Measurements from ENCODE around the gene ARHGAP10.

Gene ARHGAP10

GRCh38 chr4:147755561-147756295 is 23.8 kb downstream of the ARHGAP10 start:
- Histone ChIP-seq H3K4me3 (IDR thresholded peaks at IDR 0.05; ENCODE audit: insufficient read depth, low read depth, low read length) (no peak overlapping the region), H3K27me3 (ENCODE audit: insufficient read depth, low read depth) (no peaks in the 10 kb centered on the region), H3K79me2 (ENCODE audit: insufficient read depth, low read depth) (peaks cover 91% of the 10 kb centered on the region), H3K27ac (no peak overlapping the region), H3K36me3 (ENCODE audit: insufficient read depth) (no peaks in the 10 kb centered on the region), H3K4me1 (ENCODE audit: low read depth, poor library complexity, severe bottlenecking) (peaks cover 15% of the 10 kb centered on the region), H3K9ac (no peak overlapping the region), H2AFZ (ENCODE audit: low read depth) (no peak overlapping the region), H3K4me2 (no peak overlapping the region), H4K20me1 (ENCODE audit: insufficient read depth) (peaks cover 17% of the 10 kb centered on the region)
- no peak for TF ChIP-seq CTCF (conservative IDR thresholded peaks at IDR 0.05; ENCODE audit: low read depth, low read length)

GRCh38 chr4:147756417-147756816 is 24.5 kb downstream of the ARHGAP10 start:
- H4K20me1 ChIP-seq (ENCODE audit: insufficient read depth): peaks cover 22% of the 10 kb centered on the region
- H3K27me3 ChIP-seq (ENCODE audit: insufficient read depth, low read depth): no peaks in the 10 kb centered on the region
- H3K4me1 ChIP-seq (ENCODE audit: low read depth, poor library complexity, severe bottlenecking): peaks cover 22% of the 10 kb centered on the region
- H3K36me3 ChIP-seq (ENCODE audit: insufficient read depth): no peaks in the 10 kb centered on the region
- peaks cover 89% of the 10 kb centered on the region for H3K79me2 ChIP-seq (ENCODE audit: insufficient read depth, low read depth)
- H2AFZ ChIP-seq (ENCODE audit: low read depth): no peak overlapping the region
- no peak overlapping the region for H3K4me3 ChIP-seq (IDR thresholded peaks at IDR 0.05; ENCODE audit: insufficient read depth, low read depth, low read length)
- no peak overlapping the region for H3K27ac ChIP-seq
- H3K4me2 ChIP-seq: no peak overlapping the region
- TF ChIP-seq CTCF (conservative IDR thresholded peaks at IDR 0.05; ENCODE audit: low read depth, low read length): no peak
- no peak overlapping the region for H3K9ac ChIP-seq

GRCh38 chr4:147760176-147760575 is 28.3 kb downstream of the ARHGAP10 start:
- Histone ChIP-seq H3K4me2 (peak overlapping the region; percentile 40; the same call in 1 of the 2 replicates), H3K9ac (no peak overlapping the region), H3K27me3 (ENCODE audit: insufficient read depth, low read depth) (no peaks in the 10 kb centered on the region), H3K4me3 (IDR thresholded peaks at IDR 0.05; ENCODE audit: insufficient read depth, low read depth, low read length) (no peak overlapping the region), H3K36me3 (ENCODE audit: insufficient read depth) (no peaks in the 10 kb centered on the region), H4K20me1 (ENCODE audit: insufficient read depth) (peaks cover 25% of the 10 kb centered on the region; the same call in 1 of the 2 replicates), H3K79me2 (ENCODE audit: insufficient read depth, low read depth) (peaks cover 86% of the 10 kb centered on the region), H3K4me1 (ENCODE audit: low read depth, poor library complexity, severe bottlenecking) (peaks cover 38% of the 10 kb centered on the region), H3K27ac (no peak overlapping the region; the same call in 1 of the 2 replicates), H2AFZ (ENCODE audit: low read depth) (no peak overlapping the region)
- no peak for TF ChIP-seq CTCF (conservative IDR thresholded peaks at IDR 0.05; ENCODE audit: low read depth, low read length)

GRCh38 chr4:147760695-147761094 is 28.8 kb downstream of the ARHGAP10 start:
- no peak for TF ChIP-seq CTCF (conservative IDR thresholded peaks at IDR 0.05; ENCODE audit: low read depth, low read length)

More at GRCh38 chr4:147760695-147761094, 28.8 kb downstream of the ARHGAP10 start:
- Histone ChIP-seq H3K79me2 (ENCODE audit: insufficient read depth, low read depth) (peaks cover 86% of the 10 kb centered on the region), H3K9ac (no peak overlapping the region), H3K4me1 (ENCODE audit: low read depth, poor library complexity, severe bottlenecking) (peaks cover 38% of the 10 kb centered on the region), H3K27me3 (ENCODE audit: insufficient read depth, low read depth) (no peaks in the 10 kb centered on the region), H3K4me2 (peak overlapping the region; percentile 40), H2AFZ (ENCODE audit: low read depth) (no peak overlapping the region), H3K27ac (peak overlapping the region; percentile 23; the same call in 1 of the 2 replicates), H3K4me3 (IDR thresholded peaks at IDR 0.05; ENCODE audit: insufficient read depth, low read depth, low read length) (no peak overlapping the region), H4K20me1 (ENCODE audit: insufficient read depth) (peaks cover 20% of the 10 kb centered on the region; the same call in 1 of the 2 replicates), H3K36me3 (ENCODE audit: insufficient read depth) (no peaks in the 10 kb centered on the region)

Data from KMS-11 (cell line).